Subcutaneous preadipocyte (primary cell): Measurements from ENCODE around the gene ANAPC15. TPM values are rescaled to one million over a fixed set of nuclear protein-coding genes. Genes with fewer than 3 reads are reported as not detected.

ENCODE experiments used
- small RNA-seq: library from RNA; depleted of rRNA; stranded (forward); fragments of <200 nt; gene quantifications from one replicate; pipeline ENCODE3, GENCODE V24; 2012
- total RNA-seq: library from RNA; depleted of rRNA; stranded (reverse); fragments of >200 nt; gene quantifications from 2 replicates; pipeline ENCODE4 v1.2.3, GENCODE V29; 2012

Gene ANAPC15
- 21.1 and 38.6 TPM in 2 replicates for total RNA-seq

GRCh38 chr11:72112143-72112977 lies at the start of gene ANAPC15:
Gene ANAPC15, minus strand, starts transcription at chr11:72112695. Its CDS starts 1,419 bp downstream, at chr11:72111276.

GRCh38 chr11:72135473-72135872 lies 23.0 kb upstream of the ANAPC15 start, which contains the start of gene FOLR3:
Gene FOLR3, plus strand, starts transcription at chr11:72135725. Its CDS starts 228 bp downstream, at chr11:72135953.

GRCh38 chr11:72105888-72106287 lies 6.6 kb downstream of the ANAPC15 start, which contains the start of gene TOMT:
Gene TOMT, plus strand, starts transcription at chr11:72105924. Its CDS starts 28 bp downstream, at chr11:72105952.

GRCh38 chr11:72102946-72103753 lies 9.3 kb downstream of the ANAPC15 start, which contains the start of gene LAMTOR1:
Gene LAMTOR1, minus strand, starts transcription at chr11:72103297. Its CDS starts 73 bp downstream, at chr11:72103224.

GRCh38 chr11:72080326-72081183 lies 31.9 kb downstream of the ANAPC15 start, which contains the start of the genes LRRC51 and NUMA1:
Gene LRRC51, plus strand, starts transcription at chr11:72080850. Its CDS starts 8,234 bp downstream, at chr11:72089084.
Gene NUMA1, minus strand, starts transcription at chr11:72080542. Its CDS starts 44,599 bp downstream, at chr11:72035943.

Small RNAs within 50 kb of the gene (small RNA-seq; reads per million reads assigned to genes)
- not detected for gene MIR3165

Other genes starting within 250 kb of the ANAPC15 start
- not detected in 2 replicates for gene DEFB131B, start 234.2 kb downstream of the ANAPC15 start, total RNA-seq
- 6.6 and 12.3 TPM in 2 replicates for gene XNDC1N, start 184.1 kb downstream of the ANAPC15 start, total RNA-seq
- 12.5 and 17.4 TPM in 2 replicates for gene RNF121, start 183.6 kb downstream of the ANAPC15 start, total RNA-seq
- gene IL18BP, start 113.8 kb downstream of the ANAPC15 start, total RNA-seq, result 2.2 and 3.5 TPM in 2 replicates
- gene NUMA1, start 32.2 kb downstream of the ANAPC15 start, total RNA-seq, result 104 and 145 TPM in 2 replicates
- gene LRRC51, start 31.8 kb downstream of the ANAPC15 start, total RNA-seq, result 5.9 and 6.2 TPM in 2 replicates
- 103 and 134 TPM in 2 replicates for gene LAMTOR1, start 9.4 kb downstream of the ANAPC15 start, total RNA-seq
- gene TOMT, start 6.8 kb downstream of the ANAPC15 start, total RNA-seq, result under 0.01 TPM in 1 of 2 replicates, not detected in the other
- gene FOLR3, start 23.0 kb upstream of the ANAPC15 start, total RNA-seq, result 0.39 and 1.1 TPM in 2 replicates
- gene FOLR1, start 79.4 kb upstream of the ANAPC15 start, total RNA-seq, result not detected in 2 replicates
- not detected in 2 replicates for gene FOLR2, start 104.1 kb upstream of the ANAPC15 start, total RNA-seq
- 43.4 and 64.9 TPM in 2 replicates for gene INPPL1, start 112.1 kb upstream of the ANAPC15 start, total RNA-seq
- not detected in 2 replicates for gene PHOX2A, start 131.5 kb upstream of the ANAPC15 start, total RNA-seq